Measurements from ENCODE around the gene CLTA.

DNA sequence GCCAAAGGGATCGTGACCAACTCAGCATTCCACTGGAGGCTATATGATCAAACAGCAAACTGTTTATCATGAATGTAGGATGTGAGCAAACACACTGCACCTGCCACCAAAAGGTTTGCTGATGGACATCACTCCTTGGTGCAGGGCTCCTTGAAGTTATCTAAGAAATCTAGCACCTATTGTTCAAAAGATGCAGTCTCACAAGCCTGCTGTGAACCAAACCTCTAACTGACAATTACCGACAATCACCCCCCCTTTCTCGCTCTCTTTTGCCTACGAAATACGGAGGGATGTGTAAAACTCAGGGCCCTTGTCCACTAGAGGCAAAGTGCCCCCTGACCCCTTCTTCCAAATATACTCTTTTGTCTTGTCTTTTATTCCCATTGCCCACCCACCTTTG lies 2.5 kb upstream of the CLTA start:
- TF ChIP-seq, protein P1, sequence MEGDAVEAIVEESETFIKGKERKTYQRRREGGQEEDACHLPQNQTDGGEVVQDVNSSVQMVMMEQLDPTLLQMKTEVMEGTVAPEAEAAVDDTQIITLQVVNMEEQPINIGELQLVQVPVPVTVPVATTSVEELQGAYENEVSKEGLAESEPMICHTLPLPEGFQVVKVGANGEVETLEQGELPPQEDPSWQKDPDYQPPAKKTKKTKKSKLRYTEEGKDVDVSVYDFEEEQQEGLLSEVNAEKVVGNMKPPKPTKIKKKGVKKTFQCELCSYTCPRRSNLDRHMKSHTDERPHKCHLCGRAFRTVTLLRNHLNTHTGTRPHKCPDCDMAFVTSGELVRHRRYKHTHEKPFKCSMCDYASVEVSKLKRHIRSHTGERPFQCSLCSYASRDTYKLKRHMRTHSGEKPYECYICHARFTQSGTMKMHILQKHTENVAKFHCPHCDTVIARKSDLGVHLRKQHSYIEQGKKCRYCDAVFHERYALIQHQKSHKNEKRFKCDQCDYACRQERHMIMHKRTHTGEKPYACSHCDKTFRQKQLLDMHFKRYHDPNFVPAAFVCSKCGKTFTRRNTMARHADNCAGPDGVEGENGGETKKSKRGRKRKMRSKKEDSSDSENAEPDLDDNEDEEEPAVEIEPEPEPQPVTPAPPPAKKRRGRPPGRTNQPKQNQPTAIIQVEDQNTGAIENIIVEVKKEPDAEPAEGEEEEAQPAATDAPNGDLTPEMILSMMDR (conservative IDR thresholded peaks at IDR 0.05 in 1 of 2, IDR thresholded peaks at IDR 0.05 in 1 of 2; ENCODE audit: extremely low read depth in 1 of 2, insufficient read depth in 1 of 2, low read depth in 1 of 2, low read length in 2 of 2) = no peak
- TF ChIP-seq EZH2 (IDR thresholded peaks at IDR 0.05; ENCODE audit: borderline replicate concordance, low read length) = no peak

Measured in mammary epithelial cell (primary cell).